AG09309 (cell line): ENCODE measurements around the gene ZNF467.

Experiments
- DNase-seq: peaks from one replicate; pipeline ENCODE4 v3.0.0-alpha.2; 2010; ENCODE audit warnings: low read depth
- H3K4me3 ChIP-seq: 2 replicates; pipeline ENCODE4 v1.5.1; 2011; ENCODE audit warnings: mild to moderate bottlenecking, low read depth, low read length, moderate library complexity; ENCODE audit not compliant: control insufficient read depth
- CTCF ChIP-seq: IDR thresholded peaks from 2 replicates; pipeline ENCODE4 v1.5.1; 2011; ENCODE audit warnings: mild to moderate bottlenecking, low read depth, low read length, inconsistent platforms; ENCODE audit not compliant: insufficient read depth, control insufficient read depth; ENCODE audit errors: missing control alignments

The ZNF467 gene

GRCh38 chr7:149815661-149816266 lies 42.4 kb upstream of the ZNF467 start:
- DNase-seq, result no peak
- TF ChIP-seq CTCF, result no peak
- no peak overlapping the region for H3K4me3 ChIP-seq

- TF ChIP-seq CTCF, result no peak
- no peak overlapping the region for H3K4me3 ChIP-seq
- DNase-seq, result no peak
These were observed 41.7 kb upstream of the ZNF467 start for GRCh38 chr7:149815121-149815520.

GRCh38 chr7:149814494-149814893 lies 41.1 kb upstream of the ZNF467 start:
- no peak for DNase-seq
- no peak overlapping the region for H3K4me3 ChIP-seq
- TF ChIP-seq CTCF, result no peak

- TF ChIP-seq CTCF, result no peak
These were observed 40.1 kb upstream of the ZNF467 start for GRCh38 chr7:149813254-149814035.

GRCh38 chr7:149811831-149812490 lies 38.6 kb upstream of the ZNF467 start:
- no peak overlapping the region for H3K4me3 ChIP-seq
- no peak for TF ChIP-seq CTCF
- DNase-seq, result no peak

More at GRCh38 chr7:149813254-149814035, 40.1 kb upstream of the ZNF467 start:
- no peak overlapping the region for H3K4me3 ChIP-seq
- DNase-seq, result no peak

GRCh38 chr7:149811221-149811620 lies 37.8 kb upstream of the ZNF467 start:
- no peak for DNase-seq

More at GRCh38 chr7:149811221-149811620, 37.8 kb upstream of the ZNF467 start:
- no peak overlapping the region for H3K4me3 ChIP-seq
- peak; percentile 49 for TF ChIP-seq CTCF
